Measurements from ENCODE around the gene CD74.

The CD74 gene

GRCh38 chr5:150404121-150404520 is 8.6 kb downstream of the CD74 start:
- no peaks in the 10 kb centered on the region for H3K27me3 ChIP-seq
- no peak for TF ChIP-seq Cebpa-rat (IDR thresholded peaks at IDR 0.05)
- peaks cover 100% of the 10 kb centered on the region for H4K20me1 ChIP-seq
- peaks cover 100% of the 10 kb centered on the region for H3K36me3 ChIP-seq
- H3K4me3 ChIP-seq: no peak overlapping the region
- H3K4me2 ChIP-seq: no peak overlapping the region
- H3K27ac ChIP-seq: no peak overlapping the region
- 0 out of 2 replicates have a peak overlapping the region, but pooled peaks have one; percentile 4 for H3K9ac ChIP-seq
- H3K9me3 ChIP-seq: no peaks in the 10 kb centered on the region
- H3K4me1 ChIP-seq: peaks cover 75% of the 10 kb centered on the region

- peaks cover 68% of the 10 kb centered on the region for H3K4me1 ChIP-seq
- no peak overlapping the region for H3K4me3 ChIP-seq
Observed at GRCh38 chr5:150402901-150403342, 9.8 kb downstream of the CD74 start.

GRCh38 chr5:150402229-150402773 is 10.4 kb downstream of the CD74 start:
- H3K4me1 ChIP-seq: peaks cover 62% of the 10 kb centered on the region
- no peak for TF ChIP-seq Cebpa-rat (IDR thresholded peaks at IDR 0.05)
- H3K9ac ChIP-seq: no peak overlapping the region
- H3K4me3 ChIP-seq: no peak overlapping the region
- peaks cover 100% of the 10 kb centered on the region for H3K36me3 ChIP-seq
- no peak overlapping the region for H3K4me2 ChIP-seq
- no peaks in the 10 kb centered on the region for H3K27me3 ChIP-seq
- peaks cover 100% of the 10 kb centered on the region for H4K20me1 ChIP-seq
- H3K27ac ChIP-seq: peak overlapping the region; percentile 45; the same call in 1 of the 2 replicates
- no peaks in the 10 kb centered on the region for H3K9me3 ChIP-seq

More at GRCh38 chr5:150402901-150403342, 9.8 kb downstream of the CD74 start:
- TF ChIP-seq Cebpa-rat (IDR thresholded peaks at IDR 0.05): no peak
- no peaks in the 10 kb centered on the region for H3K9me3 ChIP-seq
- H3K9ac ChIP-seq: 0 out of 2 replicates have a peak overlapping the region, but pooled peaks have one; percentile 15
- no peak overlapping the region for H3K4me2 ChIP-seq
- peaks cover 100% of the 10 kb centered on the region for H3K36me3 ChIP-seq
- H3K27ac ChIP-seq: no peak overlapping the region
- no peaks in the 10 kb centered on the region for H3K27me3 ChIP-seq
- H4K20me1 ChIP-seq: peaks cover 100% of the 10 kb centered on the region

GRCh38 chr5:150401376-150402228 is 11.1 kb downstream of the CD74 start:
- Histone ChIP-seq H3K9me3 (no peaks in the 10 kb centered on the region), H3K9ac (no peak overlapping the region), H3K27me3 (no peaks in the 10 kb centered on the region), H3K4me1 (peaks cover 55% of the 10 kb centered on the region), H4K20me1 (peaks cover 97% of the 10 kb centered on the region), H3K27ac (peak overlapping the region; percentile 43; the same call in 1 of the 2 replicates), H3K4me3 (no peak overlapping the region), H3K4me2 (no peak overlapping the region), H3K36me3 (peaks cover 100% of the 10 kb centered on the region)
- TF ChIP-seq Cebpa-rat (IDR thresholded peaks at IDR 0.05): no peak

GRCh38 chr5:150401076-150401375 is 11.7 kb downstream of the CD74 start:
- Histone ChIP-seq H3K36me3 (peaks cover 100% of the 10 kb centered on the region), H3K27ac (peak overlapping the region; percentile 43; the same call in 1 of the 2 replicates), H3K4me2 (no peak overlapping the region), H3K9ac (no peak overlapping the region), H4K20me1 (peaks cover 97% of the 10 kb centered on the region), H3K4me3 (no peak overlapping the region), H3K9me3 (no peaks in the 10 kb centered on the region), H3K27me3 (no peaks in the 10 kb centered on the region), H3K4me1 (peaks cover 49% of the 10 kb centered on the region)
- no peak for TF ChIP-seq Cebpa-rat (IDR thresholded peaks at IDR 0.05)

GRCh38 chr5:150400316-150401075 is 12.2 kb downstream of the CD74 start:
- H3K4me3 ChIP-seq: no peak overlapping the region

GRCh38 chr5:150399524-150400211 is 13.0 kb downstream of the CD74 start:
- no peak for TF ChIP-seq Cebpa-rat (IDR thresholded peaks at IDR 0.05)
- no peaks in the 10 kb centered on the region for H3K27me3 ChIP-seq
- peaks cover 43% of the 10 kb centered on the region for H3K4me1 ChIP-seq
- peaks cover 92% of the 10 kb centered on the region for H4K20me1 ChIP-seq
- H3K27ac ChIP-seq: peak overlapping the region; percentile 15; the same call in 1 of the 2 replicates
- peaks cover 100% of the 10 kb centered on the region for H3K36me3 ChIP-seq
- no peaks in the 10 kb centered on the region for H3K9me3 ChIP-seq
- H3K9ac ChIP-seq: no peak overlapping the region
- H3K4me2 ChIP-seq: no peak overlapping the region
- no peak overlapping the region for H3K4me3 ChIP-seq

More at GRCh38 chr5:150400316-150401075, 12.2 kb downstream of the CD74 start:
- peaks cover 44% of the 10 kb centered on the region for H3K4me1 ChIP-seq
- no peak for TF ChIP-seq Cebpa-rat (IDR thresholded peaks at IDR 0.05)
- H3K27me3 ChIP-seq: no peaks in the 10 kb centered on the region
- H3K9ac ChIP-seq: no peak overlapping the region
- no peaks in the 10 kb centered on the region for H3K9me3 ChIP-seq
- H3K4me2 ChIP-seq: no peak overlapping the region
- peaks cover 93% of the 10 kb centered on the region for H4K20me1 ChIP-seq
- H3K36me3 ChIP-seq: peaks cover 100% of the 10 kb centered on the region
- H3K27ac ChIP-seq: peak overlapping the region; percentile 43; the same call in 1 of the 2 replicates

- no peak for TF ChIP-seq Cebpa-rat (IDR thresholded peaks at IDR 0.05)
- Histone ChIP-seq H3K9me3 (no peaks in the 10 kb centered on the region), H3K27me3 (no peaks in the 10 kb centered on the region), H3K4me2 (peak overlapping the region; percentile 10; the same call in 1 of the 2 replicates), H3K27ac (peak overlapping the region; percentile 19), H3K4me3 (no peak overlapping the region), H4K20me1 (peaks cover 92% of the 10 kb centered on the region), H3K4me1 (peaks cover 50% of the 10 kb centered on the region), H3K9ac (0 out of 2 replicates have a peak overlapping the region, but pooled peaks have one; percentile 4), H3K36me3 (peaks cover 100% of the 10 kb centered on the region)
Observed at GRCh38 chr5:150398722-150399523, 13.8 kb downstream of the CD74 start.
